Liver (tissue), 3 donors: ENCODE data around the gene SEMA4C.

Experiments
- NR2F2 ChIP-seq: IDR thresholded peaks from 2 replicates; pipeline ENCODE4 v1.6.1; 2016; ENCODE audit warnings: antibody characterized with exemption
- RAD21 ChIP-seq, 2 donors: IDR thresholded peaks; 2 replicates each; pipeline ENCODE4 v1.6.1; 2016; ENCODE audit warnings: antibody characterized with exemption in 2 of 2, mild to moderate bottlenecking in 2 of 2
- SP1 ChIP-seq: IDR thresholded peaks from 2 replicates; pipeline ENCODE4 v1.6.1; 2018; ENCODE audit warnings: antibody characterized with exemption, mild to moderate bottlenecking
- TAF1 ChIP-seq: conservative IDR thresholded peaks from 2 replicates; pipeline ENCODE4 v1.6.1; 2016; ENCODE audit warnings: antibody characterized with exemption, mild to moderate bottlenecking
- TF ChIP-seq, protein P1 (sequence below): fragments of 150-350 bp; IDR thresholded peaks from 2 replicates; pipeline ENCODE4 v1.5.1; 2017; ENCODE audit warnings: improper control_type of control experiment, low read depth, low read length; ENCODE audit not compliant: missing input control
- TF ChIP-seq, protein P2 (sequence below): IDR thresholded peaks from 2 replicates; pipeline ENCODE4 v1.6.1; 2016; ENCODE audit warnings: antibody characterized with exemption
- donor health status: healthy.
- donor health status: healthy.

DNA sequence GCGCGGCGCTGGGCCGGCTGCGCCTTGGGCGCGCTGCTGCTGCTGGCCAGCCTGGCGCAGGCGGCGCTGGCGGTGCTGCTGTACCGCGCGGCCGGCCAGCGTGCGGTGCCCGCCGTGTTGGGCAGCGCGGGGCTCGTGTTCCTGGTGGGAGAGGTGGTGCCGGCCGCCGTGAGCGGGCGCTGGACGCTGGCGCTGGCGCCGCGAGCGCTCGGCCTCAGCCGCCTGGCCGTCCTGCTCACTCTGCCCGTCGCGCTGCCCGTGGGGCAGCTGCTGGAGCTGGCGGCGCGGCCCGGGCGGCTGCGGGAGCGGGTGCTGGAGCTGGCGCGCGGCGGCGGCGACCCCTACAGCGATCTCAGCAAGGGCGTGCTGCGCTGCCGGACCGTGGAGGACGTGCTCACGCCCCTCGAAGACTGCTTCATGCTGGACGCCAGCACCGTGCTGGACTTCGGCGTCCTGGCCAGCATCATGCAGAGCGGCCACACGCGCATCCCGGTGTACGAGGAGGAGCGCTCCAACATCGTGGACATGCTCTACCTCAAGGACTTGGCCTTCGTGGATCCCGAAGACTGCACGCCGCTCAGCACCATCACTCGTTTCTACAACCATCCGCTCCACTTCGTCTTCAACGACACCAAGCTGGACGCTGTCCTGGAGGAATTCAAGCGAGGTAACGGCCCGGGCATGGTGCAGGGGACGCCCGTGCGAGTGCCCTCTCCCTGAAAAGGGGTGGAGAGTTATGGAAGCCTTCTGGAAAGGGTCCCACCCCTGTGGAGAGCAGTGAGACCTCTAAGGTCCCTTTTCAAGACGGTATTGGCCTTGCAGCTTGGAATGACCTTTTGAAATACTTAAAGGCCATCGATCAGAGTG lies 52.8 kb downstream of the SEMA4C start:
- TF ChIP-seq RAD21 (IDR thresholded peaks at IDR 0.05): no peak
- TF ChIP-seq, protein P1, sequence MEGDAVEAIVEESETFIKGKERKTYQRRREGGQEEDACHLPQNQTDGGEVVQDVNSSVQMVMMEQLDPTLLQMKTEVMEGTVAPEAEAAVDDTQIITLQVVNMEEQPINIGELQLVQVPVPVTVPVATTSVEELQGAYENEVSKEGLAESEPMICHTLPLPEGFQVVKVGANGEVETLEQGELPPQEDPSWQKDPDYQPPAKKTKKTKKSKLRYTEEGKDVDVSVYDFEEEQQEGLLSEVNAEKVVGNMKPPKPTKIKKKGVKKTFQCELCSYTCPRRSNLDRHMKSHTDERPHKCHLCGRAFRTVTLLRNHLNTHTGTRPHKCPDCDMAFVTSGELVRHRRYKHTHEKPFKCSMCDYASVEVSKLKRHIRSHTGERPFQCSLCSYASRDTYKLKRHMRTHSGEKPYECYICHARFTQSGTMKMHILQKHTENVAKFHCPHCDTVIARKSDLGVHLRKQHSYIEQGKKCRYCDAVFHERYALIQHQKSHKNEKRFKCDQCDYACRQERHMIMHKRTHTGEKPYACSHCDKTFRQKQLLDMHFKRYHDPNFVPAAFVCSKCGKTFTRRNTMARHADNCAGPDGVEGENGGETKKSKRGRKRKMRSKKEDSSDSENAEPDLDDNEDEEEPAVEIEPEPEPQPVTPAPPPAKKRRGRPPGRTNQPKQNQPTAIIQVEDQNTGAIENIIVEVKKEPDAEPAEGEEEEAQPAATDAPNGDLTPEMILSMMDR: no peak
- TF ChIP-seq SP1: no peak
- TF ChIP-seq TAF1: no peak
- TF ChIP-seq NR2F2: no peak
- TF ChIP-seq, protein P2, sequence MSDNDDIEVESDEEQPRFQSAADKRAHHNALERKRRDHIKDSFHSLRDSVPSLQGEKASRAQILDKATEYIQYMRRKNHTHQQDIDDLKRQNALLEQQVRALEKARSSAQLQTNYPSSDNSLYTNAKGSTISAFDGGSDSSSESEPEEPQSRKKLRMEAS: no peak
